ENCODE measurements around the gene ZNF774. TPM values are rescaled to one million over a fixed set of nuclear protein-coding genes. Genes with fewer than 3 reads are reported as not detected.

ZNF774 gene
- total and polyA plus RNA-seq, 2 experiments from 2014 or later, result 0.22 to 1.6 TPM

GRCh38 chr15:90387534-90388461, 35.7 kb downstream of the ZNF774 start, which contains the start of gene IQGAP1:
TSS of gene IQGAP1 (plus strand) at chr15:90388242. CDS start at chr15:90388342, 100 bp downstream.
- in situ Hi-C loops (cut with MboI), result no loop called here

GRCh38 chr15:90388462-90389380, 36.6 kb downstream of the ZNF774 start:
- WGBS, 2 experiments (ENCODE audit: low coverage in 1 of 2, low lambda C conversion rate in 2 of 2, missing lambda C conversion rate in 2 of 2), result 1% methylated on average over 22 to 26 of the region's 52 CpGs
- Histone ChIP-seq H3K36me3 (ENCODE audit: low read depth) (peaks cover 17% of the 10 kb centered on the region; the same call in 1 of the 2 replicates), H3K27me3 (replicated peaks; ENCODE audit: insufficient read depth) (no peaks in the 10 kb centered on the region), H3K27ac (peak overlapping the region; percentile 85), H3K4me3 (peak overlapping the region; percentile 87), H3K4me2 (ENCODE audit: unreplicated experiment) (peak overlapping the region; percentile 85), H4K20me1 (ENCODE audit: insufficient read depth) (0 out of 2 replicates have a peak, but pooled peaks cover 9% of the 10 kb centered on the region), H3K9me3 (ENCODE audit: low read depth) (no peaks in the 10 kb centered on the region), H2AFZ (peak overlapping the region; percentile 35; the same call in 1 of the 2 replicates), H3F3A (ENCODE audit: insufficient read depth) (peaks cover 19% of the 10 kb centered on the region; the same call in 1 of the 2 replicates), H3K79me2 (ENCODE audit: insufficient read depth) (peaks cover 52% of the 10 kb centered on the region), H3K9me2 (ENCODE audit: insufficient read depth) (no peaks in the 10 kb centered on the region), H3K4me1 (ENCODE audit: insufficient read depth) (peaks cover 15% of the 10 kb centered on the region), H3K9ac (peak overlapping the region; percentile 97)
- peak; percentile 88 for DNase-seq
- in situ Hi-C loops (cut with MboI), result no loop called here
- no peak for TF ChIP-seq EZH2phosphoT487 (IDR thresholded peaks at IDR 0.05; ENCODE audit: insufficient read depth, low read depth)
- TF ChIP-seq EZH2 (IDR thresholded peaks at IDR 0.05; ENCODE audit: insufficient read depth, poor library complexity, severe bottlenecking), result no peak

More at GRCh38 chr15:90387534-90388461, 35.7 kb downstream of the ZNF774 start, which contains the start of gene IQGAP1:
- Histone ChIP-seq H3K9me2 (ENCODE audit: insufficient read depth) (no peaks in the 10 kb centered on the region), H3K9ac (peak within 1 kb of the TSS; percentile 97), H4K20me1 (ENCODE audit: insufficient read depth) (0 out of 2 replicates have a peak, but pooled peaks cover 9% of the 10 kb centered on the region), H3K9me3 (ENCODE audit: low read depth) (no peaks in the 10 kb centered on the region), H2AFZ (peak within 1 kb of the TSS; percentile 99), H3K36me3 (ENCODE audit: low read depth) (peaks cover 11% of the 10 kb centered on the region; the same call in 1 of the 2 replicates), H3F3A (ENCODE audit: insufficient read depth) (peaks cover 19% of the 10 kb centered on the region; the same call in 1 of the 2 replicates), H3K79me2 (ENCODE audit: insufficient read depth) (peaks cover 43% of the 10 kb centered on the region), H3K4me3 (peak within 1 kb of the TSS; percentile 87), H3K4me1 (ENCODE audit: insufficient read depth) (peaks cover 15% of the 10 kb centered on the region), H3K27ac (peak within 1 kb of the TSS; percentile 85), H3K4me2 (ENCODE audit: unreplicated experiment) (peak within 1 kb of the TSS; percentile 85), H3K27me3 (replicated peaks; ENCODE audit: insufficient read depth) (no peaks in the 10 kb centered on the region)
- WGBS, 2 experiments (ENCODE audit: low coverage in 1 of 2, low lambda C conversion rate in 2 of 2, missing lambda C conversion rate in 2 of 2), result 11 to 14% methylated on average over 25 to 37 of the region's 62 CpGs
- peak; percentile 98 for DNase-seq
- no peak for TF ChIP-seq EZH2phosphoT487 (IDR thresholded peaks at IDR 0.05; ENCODE audit: insufficient read depth, low read depth)
- no peak for TF ChIP-seq EZH2 (IDR thresholded peaks at IDR 0.05; ENCODE audit: insufficient read depth, poor library complexity, severe bottlenecking)

GRCh38 chr15:90389513-90389912, 37.4 kb downstream of the ZNF774 start:
- Histone ChIP-seq H3K9me2 (ENCODE audit: insufficient read depth) (no peaks in the 10 kb centered on the region), H3K36me3 (ENCODE audit: low read depth) (peaks cover 17% of the 10 kb centered on the region; the same call in 1 of the 2 replicates), H3F3A (ENCODE audit: insufficient read depth) (peaks cover 19% of the 10 kb centered on the region; the same call in 1 of the 2 replicates), H3K4me3 (peak overlapping the region; percentile 87), H4K20me1 (ENCODE audit: insufficient read depth) (0 out of 2 replicates have a peak, but pooled peaks cover 9% of the 10 kb centered on the region), H3K27ac (peak overlapping the region; percentile 85), H2AFZ (no peak overlapping the region), H3K4me2 (ENCODE audit: unreplicated experiment) (peak overlapping the region; percentile 85), H3K79me2 (ENCODE audit: insufficient read depth) (peaks cover 60% of the 10 kb centered on the region), H3K27me3 (replicated peaks; ENCODE audit: insufficient read depth) (no peaks in the 10 kb centered on the region), H3K4me1 (ENCODE audit: insufficient read depth) (peaks cover 15% of the 10 kb centered on the region), H3K9me3 (ENCODE audit: low read depth) (no peaks in the 10 kb centered on the region), H3K9ac (peak overlapping the region; percentile 97)
- no peak for TF ChIP-seq EZH2phosphoT487 (IDR thresholded peaks at IDR 0.05; ENCODE audit: insufficient read depth, low read depth)
- TF ChIP-seq EZH2 (IDR thresholded peaks at IDR 0.05; ENCODE audit: insufficient read depth, poor library complexity, severe bottlenecking), result no peak
- in situ Hi-C loops (cut with MboI), result no loop called here
- WGBS, 2 experiments (ENCODE audit: low coverage in 1 of 2, low lambda C conversion rate in 2 of 2, missing lambda C conversion rate in 2 of 2), result 7 to 12% methylated on average over 6 of the region's 6 CpGs
- DNase-seq, result no peak

All from GM23248 (cell line).